Measurements from ENCODE around the gene TBC1D9.

DNA sequence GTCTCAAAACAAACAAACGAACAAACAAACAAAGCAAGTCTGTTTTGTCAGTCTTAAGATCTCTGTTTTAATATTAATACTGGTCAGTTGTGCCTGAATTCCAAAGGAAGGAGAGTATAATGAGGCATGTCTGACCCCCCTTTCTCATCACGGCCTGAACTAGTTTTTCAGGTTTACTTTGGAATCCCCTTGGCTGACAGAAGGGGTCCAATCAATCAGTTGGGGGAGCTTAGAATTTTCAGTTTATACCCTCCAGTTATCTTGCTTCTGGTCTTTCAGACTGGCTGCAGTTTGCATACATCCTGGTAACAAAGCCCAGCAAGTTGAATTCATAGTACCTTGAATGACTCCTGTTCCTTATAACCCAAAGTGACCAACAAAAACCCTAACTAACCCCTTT is 41.1 kb downstream of the TBC1D9 start:
- TF ChIP-seq, protein P1, sequence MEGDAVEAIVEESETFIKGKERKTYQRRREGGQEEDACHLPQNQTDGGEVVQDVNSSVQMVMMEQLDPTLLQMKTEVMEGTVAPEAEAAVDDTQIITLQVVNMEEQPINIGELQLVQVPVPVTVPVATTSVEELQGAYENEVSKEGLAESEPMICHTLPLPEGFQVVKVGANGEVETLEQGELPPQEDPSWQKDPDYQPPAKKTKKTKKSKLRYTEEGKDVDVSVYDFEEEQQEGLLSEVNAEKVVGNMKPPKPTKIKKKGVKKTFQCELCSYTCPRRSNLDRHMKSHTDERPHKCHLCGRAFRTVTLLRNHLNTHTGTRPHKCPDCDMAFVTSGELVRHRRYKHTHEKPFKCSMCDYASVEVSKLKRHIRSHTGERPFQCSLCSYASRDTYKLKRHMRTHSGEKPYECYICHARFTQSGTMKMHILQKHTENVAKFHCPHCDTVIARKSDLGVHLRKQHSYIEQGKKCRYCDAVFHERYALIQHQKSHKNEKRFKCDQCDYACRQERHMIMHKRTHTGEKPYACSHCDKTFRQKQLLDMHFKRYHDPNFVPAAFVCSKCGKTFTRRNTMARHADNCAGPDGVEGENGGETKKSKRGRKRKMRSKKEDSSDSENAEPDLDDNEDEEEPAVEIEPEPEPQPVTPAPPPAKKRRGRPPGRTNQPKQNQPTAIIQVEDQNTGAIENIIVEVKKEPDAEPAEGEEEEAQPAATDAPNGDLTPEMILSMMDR (IDR thresholded peaks at IDR 0.05) = no peak
- TF ChIP-seq POLR2A (IDR thresholded peaks at IDR 0.05) (no peak), EP300 (IDR thresholded peaks at IDR 0.05) (no peak), POLR2AphosphoS5 (IDR thresholded peaks at IDR 0.05) (no peak)

Data from sigmoid colon (tissue), 4 donors.